Erythroblast (primary cell): ENCODE results near the gene GLIS1.

ENCODE experiments used
- GATA1 ChIP-seq: IDR thresholded peaks from 2 replicates; pipeline ENCODE4 v1.6.1; 2011; ENCODE audit warnings: low read depth, mild to moderate bottlenecking, control low read depth, low read length, moderate library complexity
- POLR2A ChIP-seq: IDR thresholded peaks from 2 replicates; pipeline ENCODE4 v1.6.1; 2011; ENCODE audit warnings: mild to moderate bottlenecking, low read length

DNA sequence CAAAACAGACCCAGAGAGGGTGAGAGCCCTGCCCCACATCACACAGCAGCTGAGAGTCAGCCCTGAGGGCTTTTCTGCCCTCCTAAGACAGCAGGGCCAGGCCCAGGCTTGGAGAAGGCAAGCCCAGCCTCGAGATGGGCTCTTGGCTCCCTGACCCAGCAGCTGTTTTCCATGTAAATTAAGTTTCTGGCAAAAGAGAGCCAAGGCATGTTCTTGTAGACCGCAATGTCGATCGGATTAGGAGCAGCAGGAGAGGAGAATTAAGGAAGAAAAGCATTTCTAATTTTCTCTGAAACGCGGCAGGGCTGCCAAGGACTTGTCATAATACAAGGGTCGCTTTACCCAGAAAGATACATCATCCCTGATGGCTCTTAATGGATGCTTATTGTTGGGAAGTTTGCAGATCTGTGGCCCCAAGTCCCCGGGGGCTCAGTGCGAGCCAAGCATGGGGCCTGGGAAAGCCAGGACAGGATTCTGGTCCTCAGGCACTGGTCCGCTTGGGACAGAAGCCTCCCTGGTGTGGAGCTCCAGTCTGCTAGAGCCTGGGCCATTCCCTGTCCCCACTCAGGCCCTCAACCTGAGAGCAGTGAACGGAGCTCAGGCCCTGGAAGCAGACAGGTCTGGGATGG is 216.9 kb downstream of the GLIS1 start:
- no peak for TF ChIP-seq POLR2A
- no peak for TF ChIP-seq GATA1
